ENCODE data around the gene MUC3A.

Gene MUC3A

DNA sequence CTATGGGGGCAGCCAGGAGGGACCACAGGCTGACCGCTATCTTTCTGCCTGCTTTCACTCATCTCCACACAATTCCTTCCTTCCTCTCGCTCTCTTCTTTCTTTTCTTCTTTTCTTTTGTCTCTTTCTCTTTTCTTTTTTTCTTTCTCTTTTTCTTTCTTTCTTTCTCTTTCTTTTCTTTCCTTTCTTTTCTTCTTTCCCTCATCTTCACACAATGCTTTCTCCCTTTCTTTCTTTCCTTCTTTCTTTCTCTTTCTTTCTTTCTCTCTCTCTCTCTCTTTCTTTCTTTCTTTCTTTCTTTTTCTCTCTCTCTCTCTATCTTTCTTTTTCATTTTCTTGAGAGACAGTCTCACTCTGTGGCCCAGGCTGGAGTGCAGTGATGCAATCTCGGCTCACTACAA is 13.2 kb downstream of the MUC3A start:
- DNase-seq (ENCODE audit: extremely low read depth, low read depth), result no peak

DNA sequence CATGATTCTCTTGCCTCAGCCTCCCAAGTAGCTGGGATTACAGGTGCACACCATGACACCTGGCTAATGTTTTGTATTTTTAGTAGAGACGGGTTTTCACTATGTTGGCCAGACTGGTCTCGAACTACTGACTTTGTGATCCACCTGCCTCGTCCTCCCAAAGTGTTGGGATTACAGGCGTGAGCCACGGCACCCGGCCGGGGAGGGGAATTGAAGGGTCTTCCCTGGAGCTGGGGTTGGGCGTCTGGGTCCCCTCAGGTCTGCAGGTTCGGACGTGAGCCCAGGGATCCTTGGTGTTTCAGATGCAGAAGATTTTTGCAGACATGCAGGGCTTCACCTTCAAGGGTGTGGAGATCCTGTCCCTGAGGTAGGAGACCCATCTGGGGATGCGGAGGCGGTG is 14.1 kb downstream of the MUC3A start:
- H3K4me3 ChIP-seq (replicated peaks; ENCODE audit: low read depth, low read length), result no peak overlapping the region
- DNase-seq (ENCODE audit: extremely low read depth, low read depth), result no peak
- TF ChIP-seq, protein P1, sequence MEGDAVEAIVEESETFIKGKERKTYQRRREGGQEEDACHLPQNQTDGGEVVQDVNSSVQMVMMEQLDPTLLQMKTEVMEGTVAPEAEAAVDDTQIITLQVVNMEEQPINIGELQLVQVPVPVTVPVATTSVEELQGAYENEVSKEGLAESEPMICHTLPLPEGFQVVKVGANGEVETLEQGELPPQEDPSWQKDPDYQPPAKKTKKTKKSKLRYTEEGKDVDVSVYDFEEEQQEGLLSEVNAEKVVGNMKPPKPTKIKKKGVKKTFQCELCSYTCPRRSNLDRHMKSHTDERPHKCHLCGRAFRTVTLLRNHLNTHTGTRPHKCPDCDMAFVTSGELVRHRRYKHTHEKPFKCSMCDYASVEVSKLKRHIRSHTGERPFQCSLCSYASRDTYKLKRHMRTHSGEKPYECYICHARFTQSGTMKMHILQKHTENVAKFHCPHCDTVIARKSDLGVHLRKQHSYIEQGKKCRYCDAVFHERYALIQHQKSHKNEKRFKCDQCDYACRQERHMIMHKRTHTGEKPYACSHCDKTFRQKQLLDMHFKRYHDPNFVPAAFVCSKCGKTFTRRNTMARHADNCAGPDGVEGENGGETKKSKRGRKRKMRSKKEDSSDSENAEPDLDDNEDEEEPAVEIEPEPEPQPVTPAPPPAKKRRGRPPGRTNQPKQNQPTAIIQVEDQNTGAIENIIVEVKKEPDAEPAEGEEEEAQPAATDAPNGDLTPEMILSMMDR (IDR thresholded peaks at IDR 0.05; ENCODE audit: low read depth, low read length, missing control alignments), result no peak

More for the DNA sequence above, 13.2 kb downstream of the MUC3A start:
- TF ChIP-seq, protein P1 (IDR thresholded peaks at IDR 0.05; ENCODE audit: low read depth, low read length, missing control alignments), result no peak
- H3K4me3 ChIP-seq (replicated peaks; ENCODE audit: low read depth, low read length), result no peak overlapping the region

- TF ChIP-seq, protein P1 (IDR thresholded peaks at IDR 0.05; ENCODE audit: low read depth, low read length, missing control alignments), result no peak
- DNase-seq (ENCODE audit: extremely low read depth, low read depth), result no peak
These were observed 14.5 kb downstream of the MUC3A start for GRCh38 chr7:100963874-100964273.

DNA sequence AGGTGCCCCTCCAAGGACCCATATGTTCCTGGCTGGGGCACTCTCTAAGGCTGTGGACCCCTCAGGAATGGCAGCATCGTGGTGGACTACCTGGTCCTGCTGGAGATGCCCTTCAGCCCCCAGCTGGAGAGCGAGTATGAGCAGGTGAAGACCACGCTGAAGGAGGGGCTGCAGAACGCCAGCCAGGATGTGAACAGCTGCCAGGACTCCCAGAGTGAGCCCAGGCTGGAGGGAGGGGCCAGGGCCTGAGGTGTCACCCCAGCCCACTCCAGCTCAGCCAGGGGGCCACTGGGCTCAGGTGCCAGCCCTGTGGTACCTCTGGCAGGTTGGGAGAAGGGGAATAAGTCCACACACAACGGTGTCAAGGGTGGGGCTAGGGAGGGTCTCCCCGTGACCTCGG is 15.3 kb downstream of the MUC3A start:
- no peak overlapping the region for H3K4me3 ChIP-seq (replicated peaks; ENCODE audit: low read depth, low read length)
- no peak for DNase-seq (ENCODE audit: extremely low read depth, low read depth)
- TF ChIP-seq, protein P1 (IDR thresholded peaks at IDR 0.05; ENCODE audit: low read depth, low read length, missing control alignments), result no peak

More at GRCh38 chr7:100963874-100964273, 14.5 kb downstream of the MUC3A start:
- no peak overlapping the region for H3K4me3 ChIP-seq (replicated peaks; ENCODE audit: low read depth, low read length)

DNA sequence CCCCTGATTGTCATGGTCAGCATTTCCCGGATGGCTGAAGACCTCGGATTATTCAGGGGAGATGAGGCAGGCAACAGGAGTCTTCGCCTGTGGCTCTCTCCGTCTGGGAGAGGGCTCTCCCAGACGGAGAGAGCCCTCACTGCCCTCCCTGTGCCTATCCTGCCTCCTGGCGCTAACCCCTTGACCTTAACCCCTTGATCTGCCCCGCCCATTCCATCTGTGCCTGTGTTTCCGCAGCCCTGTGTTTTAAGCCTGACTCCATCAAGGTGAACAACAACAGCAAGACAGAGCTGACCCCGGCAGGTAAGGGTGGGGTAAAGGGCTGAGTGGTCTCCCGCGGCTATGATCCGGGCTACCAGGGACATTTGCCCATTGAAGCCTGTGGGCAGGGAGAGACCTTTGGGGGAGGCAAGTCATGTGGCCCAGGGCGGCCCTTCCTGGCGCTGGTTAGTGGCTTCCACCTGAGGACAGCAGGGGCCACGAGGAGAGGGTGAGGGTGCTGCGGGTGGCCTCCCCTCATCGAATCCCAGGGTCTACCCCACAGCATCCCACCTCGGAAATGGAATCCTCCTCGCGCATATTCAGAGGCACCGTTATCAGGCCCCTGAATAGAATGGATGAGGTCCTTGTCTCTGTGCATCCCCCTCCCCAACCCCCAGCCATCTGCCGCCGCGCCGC is 15.8 kb downstream of the MUC3A start:
- no peak for DNase-seq (ENCODE audit: extremely low read depth, low read depth)
- no peak overlapping the region for H3K4me3 ChIP-seq (replicated peaks; ENCODE audit: low read depth, low read length)
- TF ChIP-seq, protein P1 (IDR thresholded peaks at IDR 0.05; ENCODE audit: low read depth, low read length, missing control alignments), result no peak

DNA sequence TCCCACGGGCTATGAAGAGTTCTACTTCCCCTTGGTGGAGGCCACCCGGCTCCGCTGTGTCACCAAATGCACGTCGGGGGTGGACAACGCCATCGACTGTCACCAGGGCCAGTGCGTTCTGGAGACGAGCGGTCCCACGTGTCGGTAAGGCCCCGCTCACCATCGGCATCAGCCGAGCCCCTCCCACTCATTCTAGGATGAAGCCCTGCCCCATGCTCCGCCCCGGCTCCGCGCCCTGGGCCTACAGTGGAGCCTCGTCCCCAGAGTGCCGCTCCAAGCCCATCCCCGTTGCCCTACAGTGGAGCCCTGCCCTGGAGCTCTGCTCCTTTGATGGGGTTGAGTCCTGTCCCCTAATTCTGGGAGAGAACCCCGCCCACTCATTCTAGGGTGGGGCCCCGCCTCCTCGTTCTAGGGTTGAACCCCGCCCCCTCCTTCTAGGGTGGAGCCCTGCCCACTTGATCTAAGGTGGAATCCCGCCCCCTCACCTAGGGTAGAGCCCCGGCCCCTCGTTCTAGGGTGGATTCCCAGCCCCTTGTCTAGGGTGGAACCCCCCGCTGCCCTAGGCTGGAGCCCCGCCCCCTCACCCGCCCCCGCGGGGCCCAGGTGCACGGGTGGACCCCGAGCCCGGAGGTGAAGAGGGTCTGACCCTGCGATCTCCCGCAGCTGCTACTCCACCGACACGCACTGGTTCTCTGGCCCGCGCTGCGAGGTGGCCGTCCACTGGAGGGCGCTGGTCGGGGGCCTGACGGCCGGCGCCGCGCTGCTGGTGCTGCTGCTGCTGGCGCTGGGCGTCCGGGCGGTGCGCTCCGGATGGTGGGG is 16.6 kb downstream of the MUC3A start:
- no peak overlapping the region for H3K4me3 ChIP-seq (replicated peaks; ENCODE audit: low read depth, low read length)
- no peak for DNase-seq (ENCODE audit: extremely low read depth, low read depth)
- TF ChIP-seq, protein P1 (IDR thresholded peaks at IDR 0.05; ENCODE audit: low read depth, low read length, missing control alignments), result peak; percentile 79
